ENCODE results near the gene BNIPL.
A peak's percentile ranks its signal among the peaks of the same experiment; 100 is the strongest.

BNIPL gene

DNA sequence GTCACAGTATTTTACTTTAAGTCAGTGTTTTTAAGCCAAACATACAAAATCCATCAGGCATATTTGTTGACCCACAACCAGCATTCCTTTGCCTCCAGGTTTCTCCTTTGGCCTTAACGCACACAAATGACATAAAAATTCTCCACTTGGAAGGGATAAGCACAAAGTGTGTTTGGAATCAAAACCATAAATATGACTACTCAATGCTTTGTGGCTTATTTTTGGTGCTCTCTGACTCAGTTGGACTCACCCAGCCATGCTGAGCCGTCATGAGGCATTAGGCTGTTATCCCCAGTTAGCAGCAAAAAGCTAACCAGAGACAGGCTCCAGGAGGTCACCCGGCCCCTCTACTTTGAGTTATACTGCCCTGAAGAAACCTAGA is 27.2 kb upstream of the BNIPL start:
- TF ChIP-seq, protein P1, sequence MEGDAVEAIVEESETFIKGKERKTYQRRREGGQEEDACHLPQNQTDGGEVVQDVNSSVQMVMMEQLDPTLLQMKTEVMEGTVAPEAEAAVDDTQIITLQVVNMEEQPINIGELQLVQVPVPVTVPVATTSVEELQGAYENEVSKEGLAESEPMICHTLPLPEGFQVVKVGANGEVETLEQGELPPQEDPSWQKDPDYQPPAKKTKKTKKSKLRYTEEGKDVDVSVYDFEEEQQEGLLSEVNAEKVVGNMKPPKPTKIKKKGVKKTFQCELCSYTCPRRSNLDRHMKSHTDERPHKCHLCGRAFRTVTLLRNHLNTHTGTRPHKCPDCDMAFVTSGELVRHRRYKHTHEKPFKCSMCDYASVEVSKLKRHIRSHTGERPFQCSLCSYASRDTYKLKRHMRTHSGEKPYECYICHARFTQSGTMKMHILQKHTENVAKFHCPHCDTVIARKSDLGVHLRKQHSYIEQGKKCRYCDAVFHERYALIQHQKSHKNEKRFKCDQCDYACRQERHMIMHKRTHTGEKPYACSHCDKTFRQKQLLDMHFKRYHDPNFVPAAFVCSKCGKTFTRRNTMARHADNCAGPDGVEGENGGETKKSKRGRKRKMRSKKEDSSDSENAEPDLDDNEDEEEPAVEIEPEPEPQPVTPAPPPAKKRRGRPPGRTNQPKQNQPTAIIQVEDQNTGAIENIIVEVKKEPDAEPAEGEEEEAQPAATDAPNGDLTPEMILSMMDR (IDR thresholded peaks at IDR 0.05; ENCODE audit: low read depth, low read length, missing control alignments): no peak

DNA sequence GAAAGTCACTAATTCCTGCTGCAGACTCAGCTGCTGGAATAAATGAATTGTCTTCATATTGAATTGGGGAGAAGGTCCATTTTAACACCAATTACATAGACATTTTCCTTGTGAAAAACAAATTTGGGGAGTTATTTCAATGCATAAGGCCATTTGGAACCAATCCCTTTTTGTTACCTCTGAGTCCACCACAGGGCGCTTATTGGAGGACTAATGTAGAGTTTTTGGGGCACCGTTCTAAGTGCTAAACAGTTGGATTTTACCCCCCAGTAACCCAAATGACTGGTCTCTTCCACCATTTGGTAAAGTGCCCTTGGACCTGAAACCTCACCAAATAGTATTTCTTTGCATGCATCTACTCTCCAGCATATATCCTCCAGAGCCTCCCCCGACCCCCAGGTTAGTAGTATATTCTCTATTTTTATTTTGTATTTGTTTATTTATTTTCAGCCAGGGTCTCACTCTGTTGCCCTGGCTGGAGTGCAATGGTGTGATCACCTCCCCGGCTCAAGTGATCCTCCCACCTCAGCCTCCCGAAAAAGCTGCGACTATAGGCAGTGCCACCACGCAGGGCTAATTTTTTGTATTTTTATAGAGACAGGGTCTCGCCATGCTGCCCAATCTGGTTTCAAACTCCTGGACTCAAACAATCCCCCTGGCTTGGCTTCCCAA is 26.6 kb upstream of the BNIPL start:
- TF ChIP-seq, protein P1 (IDR thresholded peaks at IDR 0.05; ENCODE audit: low read depth, low read length, missing control alignments): no peak
- H3K4me3 ChIP-seq (ENCODE audit: low read depth, low read length): no peak overlapping the region; the same call in 1 of the 2 replicates
- no peak for DNase-seq (ENCODE audit: low read depth)

More for the DNA sequence above, 27.2 kb upstream of the BNIPL start:
- H3K4me3 ChIP-seq (ENCODE audit: low read depth, low read length): peak overlapping the region; percentile 85
- no peak for DNase-seq (ENCODE audit: low read depth)

DNA sequence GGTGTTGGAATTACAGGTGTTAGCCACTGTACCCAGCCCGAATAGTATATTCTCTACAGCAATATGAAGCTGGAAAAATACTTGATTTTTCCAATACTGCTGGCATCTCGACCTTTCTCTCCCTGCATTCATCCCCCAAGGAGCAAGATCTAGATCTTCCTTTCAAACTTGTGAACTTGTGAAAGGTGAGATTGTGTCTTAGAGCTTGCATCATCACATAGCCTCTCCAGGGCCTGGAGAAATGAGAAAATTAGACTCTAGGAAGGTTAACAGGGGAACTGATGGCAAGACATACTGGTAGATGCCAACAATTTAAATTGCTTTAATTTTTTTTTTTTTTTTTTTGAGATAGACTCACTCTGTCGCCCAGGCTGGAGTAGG is 26.1 kb upstream of the BNIPL start:
- no peak for DNase-seq (ENCODE audit: low read depth)
- H3K4me3 ChIP-seq (ENCODE audit: low read depth, low read length): no peak overlapping the region
- TF ChIP-seq, protein P1 (IDR thresholded peaks at IDR 0.05; ENCODE audit: low read depth, low read length, missing control alignments): no peak

DNA sequence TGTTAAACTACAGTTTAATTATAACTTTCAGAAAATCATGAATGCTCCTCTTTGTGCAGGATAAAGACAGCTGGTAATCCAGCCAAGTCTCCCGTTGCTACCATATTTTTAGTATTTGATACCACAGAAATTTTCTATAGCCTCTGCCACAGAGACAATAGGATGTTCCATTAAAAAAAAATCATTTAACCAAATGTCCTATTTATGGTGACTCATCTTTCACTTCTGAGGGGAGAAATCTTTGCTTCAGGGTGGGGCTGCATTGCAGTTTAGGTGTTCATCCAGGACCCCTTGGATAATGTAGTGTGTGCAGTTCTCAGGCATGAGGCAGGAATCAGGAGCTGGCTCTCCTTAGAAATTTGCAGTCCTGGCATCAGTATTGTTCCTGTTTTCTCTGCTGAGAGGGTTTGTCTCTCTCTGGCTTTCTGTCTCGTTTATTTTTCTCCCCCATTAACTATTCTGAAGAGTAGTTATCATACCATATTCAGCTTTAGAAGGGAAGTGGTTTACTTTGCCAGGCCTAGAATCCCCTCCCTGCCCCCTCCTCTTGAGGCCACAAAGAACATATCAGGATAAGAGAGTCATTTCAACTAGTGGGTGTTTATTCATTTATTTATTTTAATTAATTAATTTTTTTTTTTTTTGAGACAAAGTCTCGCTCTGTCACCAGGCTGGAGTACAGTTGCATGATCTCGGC is 25.1 kb upstream of the BNIPL start:
- H3K4me3 ChIP-seq (ENCODE audit: low read depth, low read length): no peak overlapping the region
- TF ChIP-seq, protein P1 (IDR thresholded peaks at IDR 0.05; ENCODE audit: low read depth, low read length, missing control alignments): no peak
- no peak for DNase-seq (ENCODE audit: low read depth)

DNA sequence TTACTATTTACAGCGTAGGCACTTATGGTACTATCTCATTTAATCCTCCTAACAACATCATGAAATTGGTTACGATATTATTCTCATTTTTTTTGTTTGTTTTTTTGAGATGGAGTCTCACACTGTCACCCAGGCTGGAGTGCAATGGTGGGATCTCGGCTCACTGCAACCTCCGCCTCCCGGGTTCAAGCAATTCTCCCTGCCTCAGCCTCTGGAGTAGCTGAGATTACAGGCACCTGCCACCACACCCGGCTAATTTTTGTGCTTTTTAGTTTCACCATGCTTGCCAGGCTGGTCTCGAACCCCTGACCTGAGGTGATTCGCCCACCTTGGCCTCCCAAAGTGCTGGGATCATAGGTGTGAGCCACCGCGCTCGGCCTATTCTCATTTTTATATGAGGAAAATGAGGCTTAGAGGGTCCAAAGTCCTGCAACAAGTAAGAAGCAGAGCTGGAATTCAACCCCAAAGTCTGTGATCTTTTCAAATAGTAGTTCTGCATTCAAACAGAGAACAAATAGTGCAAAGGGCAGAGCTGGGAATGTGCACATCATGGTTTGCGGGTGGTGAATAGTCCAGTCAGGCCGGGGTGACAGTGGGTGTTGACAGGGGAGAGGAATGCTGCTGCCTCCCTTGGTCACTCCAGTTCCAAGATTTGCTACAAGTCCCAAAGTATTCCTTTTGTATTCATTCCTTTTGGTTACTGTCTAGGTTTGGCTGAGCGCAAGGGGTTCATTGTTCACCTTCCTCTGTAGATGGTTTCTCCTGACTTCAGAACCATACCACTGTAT is 23.5 kb upstream of the BNIPL start:
- H3K4me3 ChIP-seq (ENCODE audit: low read depth, low read length): no peak overlapping the region
- DNase-seq (ENCODE audit: low read depth): no peak

DNA sequence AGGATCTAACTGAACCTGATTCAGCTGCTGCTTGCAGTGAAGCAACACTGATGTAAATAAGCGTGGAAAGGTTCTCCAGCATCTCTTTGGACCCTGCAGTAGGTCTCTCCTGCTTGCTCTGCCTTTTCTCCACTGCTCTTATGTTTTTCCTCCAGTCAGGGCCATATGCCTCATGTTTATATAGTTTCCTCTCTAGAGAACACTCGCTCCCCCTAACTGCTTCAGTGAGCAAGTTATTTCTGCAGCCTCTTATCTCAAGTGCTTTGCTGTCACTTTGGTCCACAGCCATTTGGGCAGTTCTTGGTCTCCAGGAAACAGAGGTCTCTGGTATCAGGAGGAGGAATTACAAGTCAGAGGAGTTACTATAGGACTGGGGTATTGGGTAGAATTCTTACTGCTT is 22.9 kb upstream of the BNIPL start:
- TF ChIP-seq, protein P1 (IDR thresholded peaks at IDR 0.05; ENCODE audit: low read depth, low read length, missing control alignments): no peak
- H3K4me3 ChIP-seq (ENCODE audit: low read depth, low read length): no peak overlapping the region
- DNase-seq (ENCODE audit: low read depth): no peak

More for the DNA sequence above, 23.5 kb upstream of the BNIPL start:
- TF ChIP-seq, protein P1 (IDR thresholded peaks at IDR 0.05; ENCODE audit: low read depth, low read length, missing control alignments): no peak
